ENCODE results near the gene KAZN.

GRCh38 chr1:14745789-14746188 lies 147.3 kb downstream of the KAZN start:
- TF ChIP-seq, protein P1, sequence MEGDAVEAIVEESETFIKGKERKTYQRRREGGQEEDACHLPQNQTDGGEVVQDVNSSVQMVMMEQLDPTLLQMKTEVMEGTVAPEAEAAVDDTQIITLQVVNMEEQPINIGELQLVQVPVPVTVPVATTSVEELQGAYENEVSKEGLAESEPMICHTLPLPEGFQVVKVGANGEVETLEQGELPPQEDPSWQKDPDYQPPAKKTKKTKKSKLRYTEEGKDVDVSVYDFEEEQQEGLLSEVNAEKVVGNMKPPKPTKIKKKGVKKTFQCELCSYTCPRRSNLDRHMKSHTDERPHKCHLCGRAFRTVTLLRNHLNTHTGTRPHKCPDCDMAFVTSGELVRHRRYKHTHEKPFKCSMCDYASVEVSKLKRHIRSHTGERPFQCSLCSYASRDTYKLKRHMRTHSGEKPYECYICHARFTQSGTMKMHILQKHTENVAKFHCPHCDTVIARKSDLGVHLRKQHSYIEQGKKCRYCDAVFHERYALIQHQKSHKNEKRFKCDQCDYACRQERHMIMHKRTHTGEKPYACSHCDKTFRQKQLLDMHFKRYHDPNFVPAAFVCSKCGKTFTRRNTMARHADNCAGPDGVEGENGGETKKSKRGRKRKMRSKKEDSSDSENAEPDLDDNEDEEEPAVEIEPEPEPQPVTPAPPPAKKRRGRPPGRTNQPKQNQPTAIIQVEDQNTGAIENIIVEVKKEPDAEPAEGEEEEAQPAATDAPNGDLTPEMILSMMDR (IDR thresholded peaks at IDR 0.05): no peak
- TF ChIP-seq EP300 (IDR thresholded peaks at IDR 0.05): no peak
